AG09319 (cell line): Measurements from ENCODE around the gene EXOSC2.

Source experiments
- DNase-seq: peaks from one replicate; pipeline ENCODE4 v3.0.0-alpha.2; 2010; ENCODE audit warnings: low read depth; ENCODE audit errors: extremely low read depth
- TF ChIP-seq, protein P1 (sequence below): IDR thresholded peaks from 2 replicates; pipeline ENCODE4 v1.5.1; 2011; ENCODE audit warnings: low read depth, mild to moderate bottlenecking, inconsistent platforms, low read length, moderate library complexity

The EXOSC2 gene, protein sequence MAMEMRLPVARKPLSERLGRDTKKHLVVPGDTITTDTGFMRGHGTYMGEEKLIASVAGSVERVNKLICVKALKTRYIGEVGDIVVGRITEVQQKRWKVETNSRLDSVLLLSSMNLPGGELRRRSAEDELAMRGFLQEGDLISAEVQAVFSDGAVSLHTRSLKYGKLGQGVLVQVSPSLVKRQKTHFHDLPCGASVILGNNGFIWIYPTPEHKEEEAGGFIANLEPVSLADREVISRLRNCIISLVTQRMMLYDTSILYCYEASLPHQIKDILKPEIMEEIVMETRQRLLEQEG

DNA sequence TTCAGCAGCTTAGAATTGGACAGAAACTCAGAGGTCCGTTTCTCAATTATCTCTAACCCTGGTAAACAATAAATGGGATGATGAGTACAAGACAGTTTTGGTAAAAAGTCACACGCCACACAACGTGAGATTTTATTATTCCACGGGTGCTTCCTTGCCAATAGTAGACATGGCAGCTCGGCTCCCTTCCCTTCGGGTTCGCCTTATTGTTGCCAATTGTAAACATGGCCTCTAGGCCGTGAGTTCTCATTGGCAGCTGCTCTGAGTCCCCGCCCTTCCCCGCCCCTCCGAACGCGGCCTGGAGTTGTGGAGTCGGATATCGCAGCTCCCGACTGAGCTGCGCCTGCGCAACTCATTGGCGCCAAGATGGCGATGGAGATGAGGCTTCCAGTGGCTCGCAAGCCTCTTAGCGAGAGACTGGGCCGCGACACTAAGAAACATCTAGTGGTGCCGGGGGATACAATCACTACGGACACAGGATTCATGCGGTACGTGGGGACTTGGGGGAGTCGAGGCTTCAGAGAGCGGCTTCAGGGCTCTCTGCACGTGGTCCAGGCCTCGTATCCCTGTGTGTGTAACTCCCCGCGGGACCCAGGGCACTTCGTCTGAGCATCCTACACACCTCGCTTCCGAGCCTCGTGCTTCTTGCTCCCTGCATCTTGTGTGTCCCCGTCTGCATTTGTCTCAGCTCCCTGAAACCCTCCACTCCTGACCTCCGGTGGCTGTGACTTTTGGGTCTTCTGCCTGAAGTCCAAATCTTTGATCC, at the start of gene EXOSC2:
EXOSC2 (plus strand) TSS at position 355 of the 766 bp plus-strand sequence; CDS start at position 367, 12 bp downstream.
- TF ChIP-seq, protein P1, sequence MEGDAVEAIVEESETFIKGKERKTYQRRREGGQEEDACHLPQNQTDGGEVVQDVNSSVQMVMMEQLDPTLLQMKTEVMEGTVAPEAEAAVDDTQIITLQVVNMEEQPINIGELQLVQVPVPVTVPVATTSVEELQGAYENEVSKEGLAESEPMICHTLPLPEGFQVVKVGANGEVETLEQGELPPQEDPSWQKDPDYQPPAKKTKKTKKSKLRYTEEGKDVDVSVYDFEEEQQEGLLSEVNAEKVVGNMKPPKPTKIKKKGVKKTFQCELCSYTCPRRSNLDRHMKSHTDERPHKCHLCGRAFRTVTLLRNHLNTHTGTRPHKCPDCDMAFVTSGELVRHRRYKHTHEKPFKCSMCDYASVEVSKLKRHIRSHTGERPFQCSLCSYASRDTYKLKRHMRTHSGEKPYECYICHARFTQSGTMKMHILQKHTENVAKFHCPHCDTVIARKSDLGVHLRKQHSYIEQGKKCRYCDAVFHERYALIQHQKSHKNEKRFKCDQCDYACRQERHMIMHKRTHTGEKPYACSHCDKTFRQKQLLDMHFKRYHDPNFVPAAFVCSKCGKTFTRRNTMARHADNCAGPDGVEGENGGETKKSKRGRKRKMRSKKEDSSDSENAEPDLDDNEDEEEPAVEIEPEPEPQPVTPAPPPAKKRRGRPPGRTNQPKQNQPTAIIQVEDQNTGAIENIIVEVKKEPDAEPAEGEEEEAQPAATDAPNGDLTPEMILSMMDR = no peak
- DNase-seq = peak; percentile 96

DNA sequence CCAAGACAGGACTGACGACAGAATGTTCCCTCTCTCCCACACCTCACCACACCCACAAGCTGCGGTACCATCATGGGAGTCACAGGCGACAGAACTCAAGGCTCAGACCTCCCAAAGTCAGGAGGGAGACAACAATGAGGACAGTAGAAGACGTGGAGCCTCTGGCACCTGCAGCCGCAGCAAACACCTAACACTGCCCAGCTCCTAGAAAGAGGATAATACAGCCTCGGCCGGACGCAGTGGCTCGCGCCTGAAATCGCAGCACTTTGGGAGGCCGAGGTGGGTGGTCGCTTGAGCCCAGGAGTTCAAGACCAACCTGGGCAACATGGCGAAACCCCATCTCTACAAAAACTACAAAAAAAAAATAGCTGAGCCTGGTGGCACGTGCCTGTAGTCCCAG, 42.4 kb upstream of the EXOSC2 start:
- no peak for DNase-seq

DNA sequence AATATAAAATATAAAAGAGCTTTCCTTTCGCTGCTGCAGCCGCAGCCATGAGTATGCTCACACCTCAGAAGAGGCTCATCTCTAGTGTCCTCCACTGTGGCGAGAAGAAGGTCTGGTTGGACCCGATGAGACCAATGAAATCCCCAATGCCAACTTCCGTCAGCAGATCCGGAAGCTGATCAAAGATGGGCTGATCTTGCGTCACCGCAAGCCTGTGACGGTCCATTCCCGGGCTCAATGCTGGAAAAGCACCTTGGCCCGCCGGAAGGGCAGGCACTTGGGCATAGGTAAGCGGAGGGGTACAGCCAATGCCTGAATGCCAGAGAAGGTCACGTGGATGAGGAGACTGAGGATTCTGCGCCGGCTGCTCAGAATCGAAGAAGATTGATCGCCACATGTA, 41.8 kb upstream of the EXOSC2 start:
- TF ChIP-seq, protein P1 = no peak
- DNase-seq = no peak

More for the DNA sequence above, 42.4 kb upstream of the EXOSC2 start:
- TF ChIP-seq, protein P1 = no peak

DNA sequence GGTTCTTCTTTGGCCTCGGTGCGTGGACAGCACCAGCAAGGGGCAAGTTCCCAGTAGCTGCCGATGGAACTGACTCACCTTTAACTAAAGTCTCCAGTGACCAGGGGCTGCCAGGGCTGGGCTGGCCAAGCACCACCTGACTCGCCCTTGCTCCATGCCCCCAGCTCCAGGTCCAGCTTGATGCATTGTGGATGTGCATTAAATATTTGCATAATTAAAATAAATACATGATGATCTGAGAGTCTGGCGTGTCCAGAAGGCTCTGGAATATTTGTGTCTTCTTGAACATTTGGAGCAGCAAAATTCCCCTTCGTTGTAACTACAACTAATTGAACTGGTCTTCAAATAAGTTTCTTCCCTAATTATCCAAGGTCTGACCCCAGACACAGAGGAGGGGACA, 38.7 kb upstream of the EXOSC2 start:
- TF ChIP-seq, protein P1 = no peak
- DNase-seq = no peak

DNA sequence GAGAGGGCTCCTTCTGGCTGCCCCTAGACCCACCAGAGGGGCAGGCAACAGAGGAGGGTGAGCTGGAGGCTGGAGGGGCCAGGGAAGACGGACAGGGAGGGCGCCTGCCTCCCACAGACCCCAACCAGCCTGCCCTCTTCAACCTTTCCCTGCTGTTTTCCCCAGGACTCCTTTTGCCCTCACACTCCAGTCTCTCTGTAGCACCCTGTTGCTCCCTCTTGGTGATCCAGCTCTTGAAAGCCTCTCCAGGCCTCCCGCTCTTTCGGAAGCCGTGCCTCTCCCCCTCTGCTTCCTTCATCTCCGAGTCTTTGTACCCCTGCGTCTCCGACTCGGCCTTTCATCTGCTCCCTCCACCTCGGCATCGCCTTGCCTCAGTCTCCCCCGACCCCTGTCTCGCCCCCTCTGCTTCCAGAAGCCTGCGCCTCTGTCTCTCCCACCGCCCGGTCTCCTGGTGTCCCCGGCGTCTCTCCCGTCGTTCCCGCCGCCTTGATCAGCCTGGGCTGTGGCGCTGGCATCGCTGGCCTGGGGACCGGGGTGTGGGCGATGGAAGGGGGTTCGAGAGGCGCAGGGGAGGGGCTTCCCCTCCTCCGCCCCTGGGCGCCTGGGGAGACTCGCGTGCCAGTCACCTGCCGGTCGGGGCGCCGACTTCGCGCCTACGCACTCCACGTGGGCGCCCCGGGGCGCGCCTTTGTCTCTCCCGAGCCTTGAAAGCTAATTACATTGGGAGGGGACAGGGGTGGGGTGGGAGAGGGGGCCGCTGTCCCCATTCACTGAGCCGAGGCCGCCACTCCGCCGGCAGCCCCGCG, 34.5 kb upstream of the EXOSC2 start:
- TF ChIP-seq, protein P1 = no peak
- DNase-seq = no peak

DNA sequence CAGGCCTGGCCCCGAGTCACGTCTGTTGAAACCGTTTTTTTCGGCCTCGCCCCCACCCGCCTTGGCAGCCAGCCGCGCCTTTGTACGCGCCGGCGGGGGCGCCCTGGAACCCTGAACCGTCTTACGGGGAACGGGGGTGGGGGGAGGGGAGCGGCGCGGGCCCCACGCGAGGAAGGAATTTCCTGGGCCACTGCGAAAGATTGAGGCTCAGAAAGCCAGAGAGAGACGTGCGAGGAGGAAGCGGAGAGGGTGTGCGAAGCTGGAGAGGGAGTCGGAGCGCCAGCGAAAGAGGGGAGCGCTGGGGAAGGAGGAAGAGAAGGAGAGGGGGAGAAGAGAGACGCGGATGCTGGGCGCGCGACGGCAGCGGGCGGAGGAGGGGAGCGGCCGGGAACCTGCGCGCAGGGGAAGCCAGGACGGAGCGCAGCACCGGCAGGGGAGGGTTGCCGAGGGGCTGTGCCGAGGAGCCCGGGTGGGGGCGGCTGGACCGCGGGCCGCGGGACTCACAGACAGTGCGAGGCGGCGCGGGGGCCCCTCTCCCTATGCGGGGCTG, 33.8 kb upstream of the EXOSC2 start:
- TF ChIP-seq, protein P1 = no peak
- no peak for DNase-seq
